Suprapubic skin (tissue), 3 donors: ENCODE measurements around the gene ZNF425.

Source experiments
- POLR2A ChIP-seq, 2 donors: fragments of 450-650 bp; IDR thresholded peaks; one replicate each; pipeline ENCODE4 v1.6.1; 2017; ENCODE audit warnings: antibody characterized with exemption in 2 of 2, mild to moderate bottlenecking in 2 of 2, moderate library complexity in 2 of 2
- TF ChIP-seq, protein P1 (sequence below), 2 donors: fragments of 200-600 bp in 1 of 2; fragments of 450-650 bp in 1 of 2; sonication (generic) in 1 of 2; IDR thresholded peaks; one replicate each; pipeline ENCODE4 v1.5.1; 2016 to 2019; ENCODE audit warnings: antibody characterized with exemption in 2 of 2, mild to moderate bottlenecking in 1 of 2, moderate library complexity in 1 of 2

DNA sequence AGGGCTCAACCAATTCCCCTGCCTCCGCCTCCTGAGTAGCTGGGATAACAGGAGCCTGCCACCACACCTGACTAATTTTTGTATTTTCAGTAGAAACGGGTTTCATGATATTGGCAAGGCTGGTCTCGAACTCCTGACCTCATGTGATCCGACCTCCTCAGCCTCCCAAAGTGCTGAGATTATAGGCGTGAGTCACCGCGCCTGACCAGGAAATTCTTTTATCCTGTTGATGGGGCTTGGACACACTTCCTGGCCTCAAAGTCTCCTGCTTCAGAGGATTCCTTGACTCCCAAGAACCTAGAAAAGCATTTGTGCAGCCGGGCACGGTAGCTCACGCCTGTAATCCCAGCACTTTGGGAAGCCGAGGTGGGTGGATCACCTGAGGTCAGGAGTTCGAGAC lies 16.2 kb downstream of the ZNF425 start:
- TF ChIP-seq POLR2A (IDR thresholded peaks at IDR 0.05): no peak
- TF ChIP-seq, protein P1, sequence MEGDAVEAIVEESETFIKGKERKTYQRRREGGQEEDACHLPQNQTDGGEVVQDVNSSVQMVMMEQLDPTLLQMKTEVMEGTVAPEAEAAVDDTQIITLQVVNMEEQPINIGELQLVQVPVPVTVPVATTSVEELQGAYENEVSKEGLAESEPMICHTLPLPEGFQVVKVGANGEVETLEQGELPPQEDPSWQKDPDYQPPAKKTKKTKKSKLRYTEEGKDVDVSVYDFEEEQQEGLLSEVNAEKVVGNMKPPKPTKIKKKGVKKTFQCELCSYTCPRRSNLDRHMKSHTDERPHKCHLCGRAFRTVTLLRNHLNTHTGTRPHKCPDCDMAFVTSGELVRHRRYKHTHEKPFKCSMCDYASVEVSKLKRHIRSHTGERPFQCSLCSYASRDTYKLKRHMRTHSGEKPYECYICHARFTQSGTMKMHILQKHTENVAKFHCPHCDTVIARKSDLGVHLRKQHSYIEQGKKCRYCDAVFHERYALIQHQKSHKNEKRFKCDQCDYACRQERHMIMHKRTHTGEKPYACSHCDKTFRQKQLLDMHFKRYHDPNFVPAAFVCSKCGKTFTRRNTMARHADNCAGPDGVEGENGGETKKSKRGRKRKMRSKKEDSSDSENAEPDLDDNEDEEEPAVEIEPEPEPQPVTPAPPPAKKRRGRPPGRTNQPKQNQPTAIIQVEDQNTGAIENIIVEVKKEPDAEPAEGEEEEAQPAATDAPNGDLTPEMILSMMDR (IDR thresholded peaks at IDR 0.05): no peak
